Measurements from ENCODE around the gene UBA1. TPM values are rescaled to one million over a fixed set of nuclear protein-coding genes. Genes with fewer than 3 reads are reported as not detected.

Gene UBA1
- total and polyA plus RNA-seq, 2 of the 13 experiments (the other 11 are each of a cell fraction or from before 2014, with no cell fraction given), result 93.3 to 129 TPM

GRCh38 chrX:47218280-47218919, 24.8 kb downstream of the UBA1 start, which contains the start of gene CDK16 (continued):
- TF ChIP-seq SP2 (CRISPR knock-in tag; IDR thresholded peaks at IDR 0.05) (no peak), ZBTB26 (CRISPR knock-in tag; IDR thresholded peaks at IDR 0.05; ENCODE audit: borderline replicate concordance) (no peak), ZFP82 (CRISPR knock-in tag; IDR thresholded peaks at IDR 0.05; ENCODE audit: borderline replicate concordance) (no peak), ERF (CRISPR knock-in tag; IDR thresholded peaks at IDR 0.05) (peak; percentile 28; the same call in 1 of the 2 replicates), HCFC1 (IDR thresholded peaks at IDR 0.05; ENCODE audit: low read depth, low read length) (no peak), PHF8 (CRISPR knock-in tag; IDR thresholded peaks at IDR 0.05) (peak; percentile 41), CC2D1A (CRISPR knock-in tag; IDR thresholded peaks at IDR 0.05) (no peak), KLF13 (CRISPR knock-in tag; IDR thresholded peaks at IDR 0.05) (no peak), NFIB (CRISPR knock-in tag; IDR thresholded peaks at IDR 0.05; ENCODE audit: borderline replicate concordance) (no peak), TP53 (CRISPR knock-in tag; conservative IDR thresholded peaks at IDR 0.05) (no peak), ZMAT3 (CRISPR knock-in tag; conservative IDR thresholded peaks at IDR 0.05) (no peak), IRF9 (CRISPR knock-in tag; IDR thresholded peaks at IDR 0.05; ENCODE audit: borderline replicate concordance) (no peak), ZNF350 (CRISPR knock-in tag; IDR thresholded peaks at IDR 0.05; ENCODE audit: borderline replicate concordance, low read depth) (no peak), ZSCAN21 (CRISPR knock-in tag; IDR thresholded peaks at IDR 0.05; ENCODE audit: borderline replicate concordance) (no peak), NR2F6 (IDR thresholded peaks at IDR 0.05) (no peak), NR2F6 (CRISPR knock-in tag; IDR thresholded peaks at IDR 0.05) (no peak), ARID2 (CRISPR knock-in tag; IDR thresholded peaks at IDR 0.05; ENCODE audit: borderline replicate concordance) (no peak), ZNF878 (CRISPR knock-in tag; IDR thresholded peaks at IDR 0.05) (no peak), NFKB2 (CRISPR knock-in tag; IDR thresholded peaks at IDR 0.05; ENCODE audit: borderline replicate concordance) (peak; percentile 47; the same call in 1 of the 2 replicates), E2F2 (CRISPR knock-in tag; IDR thresholded peaks at IDR 0.05; ENCODE audit: borderline replicate concordance) (no peak), ZNF180 (CRISPR knock-in tag; IDR thresholded peaks at IDR 0.05; ENCODE audit: borderline replicate concordance, low read depth) (no peak), ZNF557 (CRISPR knock-in tag; IDR thresholded peaks at IDR 0.05) (no peak), ZNF510 (CRISPR knock-in tag; IDR thresholded peaks at IDR 0.05; ENCODE audit: low read depth) (no peak), ZNF749 (CRISPR knock-in tag; IDR thresholded peaks at IDR 0.05; ENCODE audit: borderline replicate concordance) (no peak), KDM2A (CRISPR knock-in tag; IDR thresholded peaks at IDR 0.05; ENCODE audit: borderline replicate concordance, low read depth) (no peak), ZNF367 (CRISPR knock-in tag; IDR thresholded peaks at IDR 0.05; ENCODE audit: borderline replicate concordance) (no peak), ZNF33A (CRISPR knock-in tag; IDR thresholded peaks at IDR 0.05; ENCODE audit: borderline replicate concordance) (no peak), BORCS8-MEF2B (CRISPR knock-in tag; IDR thresholded peaks at IDR 0.05) (no peak), BRD4 (CRISPR knock-in tag; IDR thresholded peaks at IDR 0.05) (no peak), RBFOX2 (IDR thresholded peaks at IDR 0.05; ENCODE audit: low read depth, low read length) (peak; percentile 93), ZNF382 (CRISPR knock-in tag; IDR thresholded peaks at IDR 0.05; ENCODE audit: borderline replicate concordance) (no peak)
